HuH-7.5 (cell line): ENCODE results near the gene FAIM2.
"Not testable (repeated sequence)": the region's sequence is repeated elsewhere in the genome, so short reads cannot be mapped to it uniquely, and the experiment has no call there.

Experiments
- DNase-seq: peaks from one replicate; pipeline ENCODE4 v3.0.0; 2011; ENCODE audit warnings: low spot score

FAIM2 gene

GRCh38 chr12:49893753-49894750 is 9.6 kb downstream of the FAIM2 start:
- no peak for DNase-seq

- no peak for DNase-seq
Measured at GRCh38 chr12:49892732-49893317, 10.9 kb downstream of the FAIM2 start.

- DNase-seq: no peak
Measured at GRCh38 chr12:49892084-49892731, 11.5 kb downstream of the FAIM2 start.

- DNase-seq: no peak
Measured at GRCh38 chr12:49891476-49891875, 12.2 kb downstream of the FAIM2 start.

GRCh38 chr12:49891012-49891411 is 12.7 kb downstream of the FAIM2 start:
- no peak for DNase-seq

GRCh38 chr12:49890096-49890461 is 13.6 kb downstream of the FAIM2 start:
- no peak for DNase-seq

- no peak for DNase-seq
Measured at GRCh38 chr12:49889361-49890095, 14.2 kb downstream of the FAIM2 start.

GRCh38 chr12:49888461-49889151 is 15.1 kb downstream of the FAIM2 start:
- DNase-seq: no peak

GRCh38 chr12:49887536-49888401 is 15.9 kb downstream of the FAIM2 start:
- no peak for DNase-seq

- no peak for DNase-seq
Measured at GRCh38 chr12:49887091-49887490, 16.6 kb downstream of the FAIM2 start.

- DNase-seq: no peak
Measured at GRCh38 chr12:49885663-49886461, 17.8 kb downstream of the FAIM2 start.

- DNase-seq: no peak
Measured at GRCh38 chr12:49885118-49885517, 18.6 kb downstream of the FAIM2 start.

- no peak for DNase-seq
Measured at GRCh38 chr12:49882851-49883464, 20.7 kb downstream of the FAIM2 start.

GRCh38 chr12:49882248-49882850 is 21.4 kb downstream of the FAIM2 start:
- DNase-seq: no peak

GRCh38 chr12:49881415-49882247 is 22.1 kb downstream of the FAIM2 start:
- DNase-seq: no peak

- no peak for DNase-seq
Measured at GRCh38 chr12:49880756-49881414, 22.8 kb downstream of the FAIM2 start.

GRCh38 chr12:49879065-49879464 is 24.6 kb downstream of the FAIM2 start:
- DNase-seq: not testable (repeated sequence)
